Fibroblast of the conjunctiva (primary cell): ENCODE measurements around the gene CD72.
"Not testable (repeated sequence)": the region's sequence is repeated elsewhere in the genome, so short reads cannot be mapped to it uniquely, and the experiment has no call there.

Experiments
- DNase-seq: peaks from one replicate; pipeline ENCODE4 v3.0.0-alpha.2; 2010; ENCODE audit warnings: low read depth

Gene CD72

DNA sequence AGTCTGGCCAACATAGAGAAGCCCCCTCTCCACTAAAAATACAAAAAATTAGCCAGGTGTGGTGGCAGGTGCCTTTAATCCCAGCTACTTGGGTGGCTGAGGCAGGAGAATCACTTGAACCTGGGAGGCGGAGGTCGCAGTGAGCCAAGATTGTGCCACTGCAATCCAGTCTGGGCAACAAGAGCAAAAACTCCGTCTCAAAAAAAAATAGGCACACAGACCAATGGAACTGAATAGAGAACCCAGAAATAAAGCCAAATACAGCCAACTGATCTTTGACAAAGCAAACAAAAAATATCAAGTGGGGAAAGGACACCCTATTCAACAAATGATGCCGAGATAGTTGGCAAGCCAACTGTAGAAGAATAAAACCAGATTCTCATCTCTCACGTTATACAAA, 29.7 kb downstream of the CD72 start:
- not testable (repeated sequence) for DNase-seq

GRCh38 chr9:35584681-35585080, 33.5 kb downstream of the CD72 start:
- not testable (repeated sequence) for DNase-seq

DNA sequence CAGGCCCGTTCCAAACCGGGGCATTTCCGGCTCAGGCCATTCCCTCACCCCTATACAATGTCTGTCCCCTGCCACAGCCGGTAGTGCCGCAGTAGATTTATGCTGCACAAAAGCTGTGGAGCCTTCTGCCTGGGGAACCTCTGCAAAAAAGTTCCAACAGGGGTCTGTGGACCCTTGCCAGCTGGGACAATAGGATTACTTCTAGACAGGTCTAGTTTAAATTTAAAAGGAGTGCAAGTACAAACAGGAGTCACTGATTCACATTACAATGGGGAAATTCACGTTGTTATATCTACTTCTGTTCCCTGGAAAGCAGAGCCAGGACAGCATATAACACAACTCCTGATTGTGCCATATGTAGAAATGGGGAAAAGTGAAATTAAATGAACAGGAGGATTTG, 34.7 kb downstream of the CD72 start:
- not testable (repeated sequence) for DNase-seq

DNA sequence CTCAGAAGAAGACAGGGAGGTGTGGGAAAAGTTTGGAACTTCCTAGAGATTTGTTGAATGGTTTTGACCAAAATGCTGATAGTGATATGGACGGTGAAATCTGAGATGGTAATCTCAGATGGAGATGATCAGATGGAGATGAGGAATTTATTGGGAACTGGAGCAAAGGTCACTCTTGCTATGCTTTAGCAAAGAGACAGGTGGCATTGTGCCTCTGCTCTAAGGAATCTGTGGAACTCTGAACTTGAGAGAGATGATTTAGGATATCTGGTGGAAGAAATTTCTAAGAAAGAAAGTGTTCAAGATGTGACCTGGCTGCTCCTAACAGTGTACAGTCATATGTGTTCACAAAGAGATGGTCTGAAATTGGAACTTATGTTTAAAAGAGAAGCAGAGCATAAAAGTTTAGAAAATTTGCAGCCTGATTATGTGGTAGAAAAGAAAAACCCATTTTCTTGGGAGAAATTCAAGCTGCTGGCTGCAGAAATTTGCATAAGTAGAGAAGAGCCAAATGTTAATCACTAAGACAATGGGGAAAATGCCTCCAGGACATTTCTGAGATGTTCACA, 38.5 kb downstream of the CD72 start:
- not testable (repeated sequence) for DNase-seq

DNA sequence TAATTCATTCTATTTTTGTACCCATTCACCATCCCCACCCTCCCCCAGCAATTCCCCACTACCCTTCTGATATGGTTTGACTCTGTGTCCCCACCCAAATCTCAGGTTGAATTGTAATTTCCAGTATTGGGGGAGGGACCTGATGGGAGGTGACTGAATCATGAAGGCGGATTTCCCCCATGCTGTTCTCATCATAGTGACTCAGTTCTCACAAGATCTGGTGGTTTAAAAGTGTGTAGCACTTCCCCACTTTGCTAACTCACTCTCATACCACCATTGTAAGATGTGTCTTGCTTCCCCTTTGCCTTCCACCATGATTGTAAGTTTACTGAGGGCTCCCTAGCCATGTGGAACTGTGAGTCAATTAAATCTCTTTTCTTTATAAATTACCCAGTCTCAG, 39.1 kb downstream of the CD72 start:
- DNase-seq, result no peak

DNA sequence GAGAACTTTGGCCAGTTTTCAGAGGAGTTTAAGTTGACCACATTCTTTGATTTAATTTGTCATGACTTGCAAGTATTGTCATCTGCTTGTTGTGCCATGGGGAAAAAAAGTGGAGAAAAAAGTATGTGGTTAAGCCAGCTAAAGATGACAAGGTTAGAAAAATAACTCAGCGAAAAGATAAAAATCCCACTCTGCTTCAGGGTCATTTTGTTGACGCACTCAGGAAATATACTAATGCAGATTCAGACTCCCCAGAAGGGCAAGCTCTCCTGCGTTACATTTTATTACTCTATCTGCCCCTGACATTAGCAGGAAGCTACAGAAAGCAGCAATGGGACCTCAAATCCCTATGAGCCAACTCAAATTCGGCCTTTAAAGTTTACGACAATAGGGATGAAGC, 40.7 kb downstream of the CD72 start:
- no peak for DNase-seq

- no peak for DNase-seq
Observed at GRCh38 chr9:35575478-35575877, 42.7 kb downstream of the CD72 start.

GRCh38 chr9:35574578-35575122, 43.6 kb downstream of the CD72 start:
- no peak for DNase-seq

- no peak for DNase-seq
Observed at GRCh38 chr9:35570709-35571504, 47.3 kb downstream of the CD72 start.

DNA sequence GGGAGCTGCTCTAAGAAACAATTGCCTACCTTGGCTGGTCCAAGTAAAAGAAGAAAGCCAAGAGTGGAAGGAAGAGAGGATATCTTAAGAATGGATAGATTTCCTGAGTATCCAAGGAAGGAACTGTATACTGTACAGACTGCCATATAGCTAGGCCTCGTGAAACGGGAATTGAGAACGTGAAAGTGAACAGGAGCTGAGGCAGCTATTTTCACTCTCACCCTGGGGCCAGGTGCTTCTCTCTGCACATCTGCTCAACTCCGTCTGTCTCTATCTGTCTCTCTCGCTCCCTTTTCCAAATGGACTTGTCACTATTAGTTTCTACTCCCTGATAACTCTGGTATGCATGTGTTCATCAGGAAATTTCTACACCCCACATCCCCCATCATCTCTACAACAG, 49.0 kb downstream of the CD72 start:
- DNase-seq, result no peak

DNA sequence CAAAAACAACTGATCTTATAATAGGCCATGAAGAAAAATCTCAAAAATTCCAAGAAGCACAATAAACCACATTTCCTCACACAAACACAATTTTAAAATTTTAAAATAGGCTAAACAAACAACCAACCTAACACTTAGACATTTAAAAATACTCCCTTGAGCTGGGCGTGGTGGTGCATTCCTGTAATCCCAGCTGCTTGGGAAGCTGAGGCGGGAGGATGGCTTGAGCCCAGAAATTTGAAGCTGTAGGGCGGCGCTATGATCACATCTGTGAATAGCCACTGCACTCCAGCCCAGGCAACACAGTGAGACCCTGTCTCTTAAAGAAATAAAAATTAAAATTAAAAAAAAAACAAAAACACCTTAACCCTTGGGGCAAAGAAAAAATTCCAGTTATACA, 50.0 kb downstream of the CD72 start:
- DNase-seq, result no peak

DNA sequence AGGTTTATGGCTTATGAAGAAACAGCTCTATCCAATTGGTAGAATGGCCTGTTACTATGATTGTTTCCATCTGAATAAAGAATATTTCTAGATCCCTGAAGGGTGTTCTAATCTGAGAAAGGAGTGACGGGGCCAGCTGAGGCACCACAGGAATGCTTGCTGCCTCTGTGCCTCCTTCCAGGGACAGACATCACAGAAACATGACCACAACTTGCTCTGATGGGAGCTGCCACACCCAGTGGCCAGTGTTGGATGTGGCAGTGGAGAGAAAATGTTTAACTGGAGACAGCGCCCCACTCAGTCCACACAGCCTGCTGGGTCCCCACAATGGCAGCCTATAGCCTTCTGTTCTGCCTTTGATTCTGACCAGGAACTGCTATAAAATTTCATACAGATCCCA, 51.8 kb downstream of the CD72 start:
- DNase-seq, result no peak

GRCh38 chr9:35564658-35565061, 53.6 kb downstream of the CD72 start:
- DNase-seq, result no peak

DNA sequence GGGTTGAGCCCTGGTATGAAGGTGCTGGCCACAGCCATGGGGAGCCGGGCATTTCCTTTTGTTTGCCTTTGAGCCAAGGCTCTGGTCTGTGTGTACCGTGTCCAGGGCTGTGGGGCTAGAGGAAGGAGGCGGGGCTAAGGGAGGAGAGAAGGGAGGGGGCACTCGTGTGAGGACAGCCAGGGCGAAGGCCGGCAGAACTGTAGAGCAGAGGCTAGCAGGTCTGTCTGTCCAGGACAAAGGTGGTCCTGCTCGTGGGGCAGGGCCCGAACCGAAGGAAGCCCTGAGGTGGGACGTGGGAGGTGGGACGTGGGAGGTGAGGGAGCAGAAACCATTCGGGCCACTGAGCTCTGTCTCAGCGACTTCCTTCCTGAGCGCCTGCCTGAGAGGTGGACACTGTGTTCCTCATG, 54.4 kb downstream of the CD72 start:
- DNase-seq, result no peak

DNA sequence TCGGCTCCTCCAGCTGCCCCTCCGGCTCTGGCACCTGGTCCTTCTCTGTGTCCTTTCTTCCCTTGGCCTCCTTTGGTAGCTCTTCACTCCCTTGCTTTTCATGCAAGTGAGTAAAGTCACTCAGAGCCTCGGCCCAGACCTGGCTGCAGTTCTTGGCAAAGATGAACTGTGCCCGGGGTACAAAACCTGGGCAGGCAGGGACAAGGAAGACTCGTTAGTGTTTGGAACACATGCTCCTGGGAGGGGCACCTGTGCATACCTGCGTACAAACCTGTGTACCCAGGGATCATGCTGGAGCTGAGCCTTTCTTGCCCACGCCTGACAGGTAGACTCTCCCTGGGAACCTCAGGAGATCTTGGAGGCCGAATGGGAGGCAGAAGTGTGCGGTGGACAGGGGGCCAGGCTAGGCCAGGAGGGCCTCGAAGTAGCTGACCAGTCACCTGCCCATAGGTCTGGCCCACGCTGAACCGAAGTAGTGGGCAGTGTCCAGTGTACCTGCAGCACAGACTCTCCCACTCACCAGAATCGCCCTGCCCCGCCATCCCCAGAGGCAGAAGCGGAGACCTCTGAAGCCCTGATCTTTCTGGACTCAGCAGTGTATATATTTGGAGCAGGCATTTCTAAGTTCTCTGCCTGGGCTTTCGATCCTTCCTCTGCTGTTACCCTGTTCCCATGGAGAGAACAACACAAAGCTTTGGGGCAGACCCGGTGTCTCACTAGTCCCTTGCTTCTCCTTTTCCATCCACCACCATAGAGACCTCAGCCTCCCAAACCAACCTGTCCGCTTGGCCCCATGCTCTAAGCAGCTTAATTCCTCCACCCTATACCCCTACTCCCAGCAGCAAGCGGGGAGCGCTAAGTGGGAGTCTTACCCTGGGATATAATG, 55.1 kb downstream of the CD72 start:
- DNase-seq, result no peak

DNA sequence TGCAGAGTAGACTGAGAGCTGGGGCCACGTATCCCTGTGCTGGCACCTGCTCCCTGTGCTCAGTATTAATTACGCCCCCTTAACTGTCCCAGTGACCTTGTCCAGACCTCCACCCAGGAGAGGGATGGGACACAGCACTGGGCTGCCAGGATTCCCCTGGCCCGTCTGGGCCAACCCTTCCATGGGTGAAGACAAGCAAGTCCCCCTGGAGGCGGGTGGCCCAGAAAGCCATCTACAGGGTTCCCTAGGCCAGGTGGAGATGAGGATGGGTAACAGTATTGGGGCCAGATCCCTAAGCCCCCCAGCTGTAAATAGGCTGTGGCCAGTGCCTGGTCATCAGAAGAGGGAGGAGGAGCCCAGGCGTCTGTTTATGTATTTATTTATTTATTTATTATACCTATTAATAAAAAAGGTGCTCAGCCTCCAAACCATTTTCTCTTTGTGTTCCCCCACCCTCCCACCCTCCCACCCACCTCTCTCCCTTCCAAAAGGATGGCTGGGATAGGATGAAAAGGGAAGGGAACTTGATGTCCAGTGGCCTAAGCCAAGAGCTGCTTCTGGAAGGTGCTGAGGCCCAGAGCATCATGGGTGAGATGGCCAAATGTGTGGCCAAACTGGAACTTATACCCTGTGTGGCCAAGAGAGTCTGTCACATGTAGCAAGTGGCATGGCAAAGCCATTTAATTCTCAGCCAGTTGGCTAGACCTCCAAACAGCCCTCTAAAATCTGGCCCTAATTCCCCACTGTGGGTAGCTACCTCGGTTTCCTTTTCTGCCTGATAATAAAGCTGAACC, 56.5 kb downstream of the CD72 start:
- DNase-seq, result no peak

DNA sequence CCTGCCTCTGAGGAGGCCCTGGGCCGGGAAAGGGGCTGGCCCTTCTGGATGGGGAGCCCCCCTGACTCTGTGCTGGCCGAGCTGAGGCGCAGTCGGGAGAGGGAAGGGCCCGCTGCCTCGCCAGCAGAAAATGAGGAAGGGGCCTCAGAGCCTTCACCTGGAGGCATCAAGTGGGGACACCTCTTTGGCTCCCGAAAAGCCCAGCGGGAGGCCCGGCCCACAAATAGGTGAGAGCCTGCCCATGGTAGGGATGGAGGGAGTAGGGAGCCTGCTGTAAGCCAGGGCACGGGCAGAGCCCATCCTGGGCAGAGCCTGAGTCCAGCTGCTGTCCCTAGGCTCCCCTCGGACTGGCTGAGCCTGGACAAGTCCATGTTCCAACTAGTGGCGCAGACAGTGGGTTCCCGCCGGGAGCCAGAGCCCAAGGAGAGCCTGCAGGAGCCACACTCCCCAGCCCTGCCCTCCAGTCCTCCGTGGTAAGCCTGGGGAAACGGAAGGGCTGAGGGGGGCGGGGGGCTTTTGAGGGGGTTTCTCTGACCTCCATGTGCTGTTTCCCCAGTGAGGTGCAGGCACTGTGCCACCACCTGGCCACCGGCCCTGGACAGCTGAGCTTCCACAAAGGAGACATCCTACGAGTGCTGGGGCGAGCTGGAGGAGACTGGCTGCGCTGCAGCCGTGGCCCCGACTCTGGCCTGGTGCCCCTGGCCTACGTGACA, 57.4 kb downstream of the CD72 start:
- DNase-seq, result no peak
